GM19463 (cell line): ENCODE data around the gene RPL22.

Experiments
- ATAC-seq: cut with Tn5 transposase; IDR thresholded peaks from one replicate; pipeline ENCODE4 v1.9.1; 2021; ENCODE audit warnings: mild to moderate bottlenecking, moderate library complexity; ENCODE audit not compliant: unreplicated experiment

The RPL22 gene

DNA sequence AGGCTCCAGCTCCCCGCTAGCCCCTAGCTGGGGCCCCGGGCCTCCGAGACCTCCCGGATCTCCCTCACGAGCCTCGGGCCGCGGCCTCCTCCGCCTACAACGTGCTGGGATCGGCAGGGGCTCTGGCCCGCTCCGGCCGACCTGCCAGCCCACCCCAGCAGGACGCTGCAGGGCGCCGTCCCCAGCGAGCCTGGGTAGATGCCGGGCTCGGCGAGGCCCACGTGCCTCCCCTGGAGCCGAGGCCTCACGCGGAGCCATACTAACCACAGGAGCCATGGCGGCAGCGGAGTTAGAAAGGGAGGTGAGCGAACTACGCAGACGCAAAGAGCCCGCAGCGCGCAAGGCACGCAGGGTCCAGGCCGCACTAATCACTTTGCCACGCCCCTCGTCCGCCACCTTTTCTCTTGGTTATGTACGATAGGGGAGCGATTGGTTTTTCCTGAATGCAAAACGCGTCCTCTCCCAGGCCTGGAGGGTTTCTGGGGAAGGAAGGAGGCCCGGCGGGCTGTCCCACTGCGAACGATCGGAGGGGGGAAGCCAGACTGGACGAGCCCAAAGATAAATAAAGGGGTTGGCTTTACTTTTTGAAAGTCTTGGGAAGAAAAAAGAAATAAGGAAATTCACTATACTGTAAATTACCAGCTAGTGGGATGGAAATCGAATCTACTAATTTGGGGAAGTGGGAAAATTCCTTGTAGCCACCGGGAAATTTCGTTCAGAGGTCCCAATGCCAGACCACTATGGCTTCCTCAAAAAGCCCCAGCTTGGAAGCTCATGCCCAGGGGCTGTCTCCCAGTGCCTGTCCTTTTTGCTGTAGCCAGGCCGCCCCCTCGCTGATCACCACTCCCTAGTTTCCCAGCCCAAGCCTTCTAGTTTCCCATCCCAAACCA, at the start of gene RPL22:
RPL22 (minus strand) TSS at position 298 of the 890 bp plus-strand sequence; CDS start at position 276, 22 bp downstream.
- peak; percentile 98 for ATAC-seq

DNA sequence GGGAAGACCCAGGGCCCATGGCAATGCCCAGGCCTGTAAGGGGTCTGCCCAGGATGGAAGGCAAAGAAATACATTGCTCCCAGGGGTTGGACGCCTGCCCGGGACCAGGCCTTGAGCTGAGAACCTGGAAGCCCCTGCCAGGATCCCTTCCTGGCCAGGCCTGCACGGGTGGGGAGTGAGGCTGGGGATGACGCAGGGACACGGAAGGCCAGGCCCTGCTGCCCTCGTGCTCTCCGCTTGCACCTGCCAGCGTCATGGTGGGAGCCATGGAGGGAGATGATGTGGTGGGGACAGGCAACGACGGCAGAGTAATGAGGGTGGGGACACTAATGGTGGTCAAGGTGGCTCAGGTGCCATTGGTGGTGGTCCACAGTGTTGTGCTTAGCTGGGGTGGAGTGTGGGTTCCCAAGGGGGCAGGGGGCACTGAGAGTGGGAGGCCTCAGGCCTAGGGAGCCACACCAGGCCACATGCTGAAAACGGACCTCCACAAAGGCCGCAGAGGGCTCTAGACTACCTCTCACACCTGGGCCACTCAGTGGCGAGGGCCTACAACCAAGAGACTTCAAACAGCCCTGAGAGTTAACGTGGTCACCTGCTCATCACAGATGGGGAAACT, 48.9 kb upstream of the RPL22 start:
- ATAC-seq, result no peak

DNA sequence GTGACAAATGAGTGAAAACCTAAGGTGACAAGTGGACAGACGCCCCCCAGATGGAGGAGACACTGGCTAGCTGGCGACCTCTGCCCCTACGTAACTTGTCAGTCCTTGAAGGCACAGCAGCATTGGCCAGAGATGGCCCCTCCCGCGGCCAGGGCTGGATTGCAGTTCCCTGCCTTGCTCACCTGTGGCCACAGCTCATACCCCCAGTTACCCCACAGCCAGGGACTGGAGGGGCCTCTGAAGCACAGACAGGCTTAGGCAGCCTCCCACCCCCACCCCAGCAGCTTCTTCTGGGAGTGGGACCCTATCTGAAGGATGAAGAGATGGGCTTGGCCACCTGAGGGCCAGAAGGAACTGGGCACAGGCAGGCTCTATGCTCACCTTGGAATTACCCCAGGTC, 48.3 kb upstream of the RPL22 start:
- no peak for ATAC-seq

DNA sequence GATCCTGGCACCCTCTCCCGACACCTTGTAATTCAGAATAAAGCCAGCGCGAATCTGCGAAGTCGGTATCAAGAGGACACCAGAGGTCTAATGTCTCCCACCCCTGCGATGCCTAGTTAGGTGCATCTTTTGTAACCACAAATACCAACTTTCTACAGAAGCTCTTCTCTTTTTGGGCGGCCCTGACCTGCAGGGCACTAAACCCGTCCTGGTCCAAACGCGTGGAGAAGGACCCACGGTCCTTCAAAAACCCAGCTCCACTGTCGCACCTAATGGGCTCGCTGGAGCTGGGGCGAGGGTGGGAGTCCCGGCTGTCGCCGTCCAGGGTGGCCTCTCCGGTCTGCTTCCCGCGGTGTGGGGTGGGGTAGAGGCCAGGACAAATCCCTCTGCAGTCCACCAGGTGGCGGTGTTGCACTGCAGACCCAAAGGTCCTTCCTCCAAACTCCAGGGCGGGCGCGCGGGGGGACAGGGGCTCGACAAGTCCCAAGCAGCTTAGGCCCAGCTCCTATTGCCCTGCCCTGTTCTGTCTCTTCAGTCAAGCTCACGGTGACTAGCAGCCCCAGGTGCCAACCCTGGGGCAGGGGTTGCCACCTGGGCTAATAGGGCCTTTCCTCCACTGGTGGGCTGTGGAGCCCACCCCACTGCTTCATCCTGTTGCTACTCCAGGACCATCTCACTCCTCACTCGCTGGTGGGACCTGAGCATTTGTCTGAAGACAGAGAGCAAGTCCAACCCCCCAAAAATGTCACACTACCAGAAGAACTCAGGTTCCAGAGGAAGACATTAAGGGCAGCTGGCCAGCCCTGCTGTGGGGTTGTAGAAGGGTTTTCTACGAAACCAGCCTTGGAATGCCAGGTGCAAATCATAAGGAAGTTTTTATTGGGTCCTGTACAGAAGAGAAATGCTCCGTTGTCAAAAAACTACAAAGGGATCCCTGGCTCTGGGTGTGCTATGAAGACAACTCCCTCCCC, 47.4 kb upstream of the RPL22 start:
- no peak for ATAC-seq

DNA sequence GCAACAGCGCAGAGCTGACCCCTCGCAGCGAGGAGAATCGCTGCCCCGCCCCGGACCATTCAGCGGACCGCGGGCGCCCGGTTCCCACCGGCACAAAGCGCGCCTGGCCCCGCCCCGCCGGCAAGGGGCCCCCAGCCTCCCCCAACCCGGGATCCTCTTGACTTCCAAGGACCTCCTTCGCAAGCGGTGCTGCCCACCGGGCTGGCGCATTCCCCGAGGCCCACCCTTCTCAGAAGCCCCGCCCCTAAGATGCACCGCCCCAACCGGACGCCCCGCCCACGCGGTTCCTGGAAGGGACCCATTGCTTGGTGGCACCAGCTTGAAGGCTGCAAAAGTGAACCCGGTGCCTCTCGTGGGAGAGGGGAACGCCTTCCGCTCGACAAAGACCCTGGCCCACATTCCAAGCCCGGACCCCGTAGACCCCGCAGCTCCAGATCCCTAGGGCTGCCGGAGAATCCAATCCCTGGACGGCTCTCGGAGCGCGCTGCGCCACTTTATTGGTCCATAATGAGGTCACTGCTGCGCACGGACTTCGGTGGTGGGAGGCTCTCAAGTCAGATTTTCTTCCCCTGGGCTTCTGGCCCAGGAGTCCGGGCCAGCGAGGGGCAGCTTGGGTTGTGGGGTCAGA, 46.6 kb upstream of the RPL22 start:
- ATAC-seq, result no peak

DNA sequence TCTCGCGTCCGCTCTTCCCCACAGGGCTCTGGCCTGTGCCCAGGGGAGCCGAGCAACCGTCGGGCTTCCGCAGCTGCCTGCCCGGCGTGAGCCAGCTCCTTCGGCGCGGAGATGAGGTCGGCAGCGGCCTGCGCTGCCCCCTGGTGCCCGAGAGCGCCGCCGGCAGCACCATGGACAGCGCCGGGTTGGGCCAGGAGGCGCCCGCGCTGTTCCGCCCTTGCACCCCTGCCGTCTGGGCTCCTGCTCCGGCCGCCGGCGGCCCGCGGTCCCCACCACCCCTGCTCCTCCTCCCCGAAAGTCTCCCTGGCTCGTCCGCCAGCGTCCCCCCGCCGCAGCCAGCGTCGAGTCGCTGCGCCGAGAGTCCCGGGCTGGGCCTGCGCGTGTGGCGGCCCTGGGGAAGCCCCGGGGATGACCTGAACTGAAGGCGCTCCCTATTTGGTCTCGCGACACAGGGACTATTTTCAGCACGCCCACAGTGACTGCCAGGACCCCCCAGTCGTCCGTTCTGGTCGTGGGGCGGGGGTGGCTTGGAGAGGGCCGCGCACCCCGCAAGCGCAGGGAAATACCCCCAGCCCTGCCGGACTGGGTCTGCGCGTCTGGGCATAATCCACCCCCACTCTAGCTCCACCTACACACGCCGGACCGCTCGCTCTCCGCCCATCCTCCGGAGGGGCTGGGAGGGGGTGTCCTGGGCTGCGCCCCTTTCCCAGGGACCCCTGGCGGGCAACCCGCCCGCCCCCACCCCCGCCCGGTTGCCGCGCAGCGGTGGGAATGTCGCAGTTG, 45.9 kb upstream of the RPL22 start:
- ATAC-seq, result peak; percentile 44

DNA sequence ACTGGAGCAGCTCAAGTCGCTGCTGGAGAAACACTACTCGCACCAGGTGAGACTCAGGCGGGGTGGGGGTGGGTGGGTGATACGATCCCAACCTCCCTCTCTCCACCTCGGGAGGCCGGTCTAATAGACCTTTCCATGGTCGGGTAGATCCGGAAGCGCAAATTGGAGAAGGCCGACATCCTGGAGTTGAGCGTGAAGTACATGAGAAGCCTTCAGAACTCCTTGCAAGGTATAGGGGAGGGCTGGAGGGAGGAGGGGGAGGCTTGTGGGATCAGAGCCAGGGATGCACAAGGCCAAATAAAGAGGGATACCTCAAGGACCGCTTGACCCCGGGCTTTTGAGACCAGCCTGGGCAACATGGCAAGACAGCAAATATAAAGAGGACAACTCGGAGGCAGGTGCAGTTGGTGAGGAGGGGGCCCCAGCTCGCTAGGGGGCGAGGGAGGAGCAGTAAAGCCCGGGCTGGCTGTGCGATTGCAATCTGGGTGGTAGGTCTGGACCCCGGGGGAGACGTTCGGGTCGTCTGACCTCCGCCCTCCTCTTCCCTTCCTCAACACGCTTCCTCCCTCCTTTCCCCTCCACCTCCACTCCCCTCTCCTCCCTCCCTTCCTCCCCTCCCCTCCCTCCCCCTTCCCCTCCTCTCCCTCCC, 45.1 kb upstream of the RPL22 start:
- no peak for ATAC-seq

DNA sequence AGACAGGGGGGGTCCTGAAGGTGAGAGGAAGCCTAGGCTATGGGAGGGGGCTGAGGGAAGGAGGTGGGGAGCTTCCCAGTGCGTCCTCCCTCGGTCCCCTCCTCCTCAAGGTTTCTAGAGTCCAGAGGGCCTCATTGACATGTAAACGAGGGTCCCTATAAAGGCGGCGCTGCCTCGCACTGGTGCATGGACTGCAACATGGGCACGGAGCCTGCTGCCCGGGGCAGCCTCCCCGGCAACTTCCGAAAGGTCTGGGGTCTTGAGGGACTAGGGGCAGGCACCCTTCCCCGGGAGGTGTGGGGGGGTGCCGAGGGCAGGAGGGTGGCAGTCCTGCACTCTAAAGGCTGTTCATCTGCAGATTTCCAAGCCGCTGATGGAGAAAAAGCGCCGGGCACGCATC, 44.6 kb upstream of the RPL22 start, which contains the start of gene HES3:
HES3 (plus strand) TSS at position 187 of the 400 bp plus-strand sequence; CDS start at position 374, 187 bp downstream.
- ATAC-seq, result no peak

DNA sequence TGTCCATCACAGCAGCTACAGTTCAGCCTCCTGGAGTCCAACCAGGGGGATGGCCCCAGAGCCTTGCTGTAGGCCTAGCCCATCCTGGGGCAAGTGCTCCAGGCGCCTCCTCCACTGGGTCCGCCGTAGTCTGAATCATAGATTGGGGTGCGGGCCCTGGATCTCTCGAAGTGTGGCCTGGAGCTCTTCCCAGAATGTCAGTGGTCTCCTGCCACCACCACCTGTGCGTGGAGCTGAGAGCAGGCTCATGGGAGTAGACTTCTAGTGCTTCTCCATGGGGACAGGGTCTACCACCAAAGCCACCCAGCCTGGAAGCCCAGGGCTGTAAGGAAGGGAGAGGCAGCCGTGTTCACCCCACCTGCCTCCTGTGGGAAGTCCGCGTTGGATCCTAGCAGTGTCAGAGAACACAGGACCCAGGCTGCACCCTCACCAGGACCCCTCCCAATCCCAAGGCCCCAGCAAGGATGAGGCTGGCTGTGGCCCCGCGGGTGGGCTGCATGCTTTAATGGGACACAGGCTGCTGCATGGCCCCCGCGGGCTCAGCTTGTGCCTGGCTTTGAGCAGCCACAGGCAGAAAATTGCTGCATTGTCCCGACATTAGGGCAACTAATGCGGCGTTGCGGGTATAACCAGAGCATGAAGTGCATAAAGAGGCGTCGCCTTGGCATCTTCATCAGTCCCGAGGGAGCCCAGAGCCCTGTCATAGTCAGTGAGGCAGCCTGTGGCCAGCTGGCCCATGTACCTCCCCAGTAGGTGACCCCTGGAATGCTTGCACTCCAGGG, 43.8 kb upstream of the RPL22 start:
- ATAC-seq, result no peak

DNA sequence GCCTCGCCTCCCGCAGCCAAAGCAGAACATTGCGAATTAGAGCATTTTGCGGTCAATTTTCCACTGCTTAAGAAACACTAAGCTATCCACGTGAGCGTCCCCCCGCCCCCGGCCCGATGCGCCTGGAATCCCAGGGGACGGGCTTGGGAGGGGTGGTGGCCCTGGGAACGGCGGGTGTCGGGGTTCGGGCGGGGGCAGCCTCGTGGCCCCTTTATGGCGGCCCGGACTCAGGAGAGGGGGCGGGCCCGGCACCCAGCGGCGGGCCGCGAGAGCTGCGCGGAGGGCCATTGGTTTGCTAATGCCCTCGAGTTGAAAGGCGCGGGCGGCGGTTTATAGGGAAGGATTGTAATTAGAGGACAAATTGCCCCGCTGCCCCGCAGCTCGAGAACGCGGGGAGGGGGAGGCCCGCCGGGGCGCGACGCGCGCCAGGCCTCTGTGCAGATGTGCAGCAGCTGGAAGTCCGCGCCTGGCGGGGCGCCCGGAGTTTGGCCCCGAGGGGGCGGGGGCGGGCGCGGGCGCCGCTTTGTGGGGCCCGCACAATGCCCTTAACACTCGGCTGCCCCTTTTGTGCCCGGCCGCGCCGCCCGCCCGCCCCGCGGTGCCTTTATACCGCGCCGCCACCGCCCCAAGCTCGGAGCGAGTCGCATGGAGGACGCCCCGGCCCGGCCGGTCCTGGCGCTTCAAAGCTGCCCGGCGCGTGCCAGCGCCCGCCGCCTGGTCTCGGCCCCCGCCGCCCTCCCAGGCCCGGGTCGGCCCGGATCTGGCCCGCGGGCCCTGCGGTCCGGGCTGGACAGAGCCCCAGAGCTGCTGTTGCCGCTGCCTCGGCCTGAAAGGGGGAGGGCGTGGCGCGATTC, 42.7 kb upstream of the RPL22 start:
- no peak for ATAC-seq

DNA sequence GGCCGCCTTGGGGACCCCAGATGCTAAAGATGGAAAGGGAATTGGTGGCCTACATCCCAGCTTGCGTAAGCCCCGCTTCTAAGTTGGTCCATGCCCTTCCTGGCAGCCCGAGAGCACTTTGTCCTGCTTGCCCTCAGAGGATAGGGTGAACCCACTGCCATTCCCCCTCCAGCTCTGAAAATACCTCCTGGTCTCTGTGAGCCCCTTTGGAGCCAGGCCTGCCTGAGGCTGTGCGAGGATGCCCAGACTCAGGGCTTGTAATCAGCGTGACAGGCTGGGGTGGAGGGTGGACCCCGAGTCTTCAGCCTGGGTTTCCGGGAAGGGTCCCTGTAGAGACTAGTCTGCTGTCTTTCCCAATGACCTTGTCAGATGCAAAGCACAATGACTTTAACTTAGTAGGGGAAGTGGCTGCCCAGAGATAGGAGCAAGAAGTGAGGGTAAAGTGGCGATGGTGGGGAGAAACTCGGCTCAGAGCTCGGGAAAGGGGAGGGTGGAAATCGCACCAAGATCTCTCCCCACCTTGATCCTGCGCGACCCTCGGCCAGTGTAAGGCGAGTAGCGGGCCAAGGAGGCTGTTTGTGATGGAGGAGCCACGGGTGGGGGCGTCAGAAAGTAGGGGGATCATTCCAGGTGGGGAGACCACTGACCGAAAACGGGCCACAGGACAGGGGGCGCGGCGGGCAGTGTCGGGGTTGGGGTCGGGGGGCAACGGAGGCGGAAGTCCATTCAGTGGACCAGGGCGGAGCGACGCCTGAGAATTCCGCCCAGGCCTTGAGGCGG, 41.9 kb upstream of the RPL22 start:
- no peak for ATAC-seq

DNA sequence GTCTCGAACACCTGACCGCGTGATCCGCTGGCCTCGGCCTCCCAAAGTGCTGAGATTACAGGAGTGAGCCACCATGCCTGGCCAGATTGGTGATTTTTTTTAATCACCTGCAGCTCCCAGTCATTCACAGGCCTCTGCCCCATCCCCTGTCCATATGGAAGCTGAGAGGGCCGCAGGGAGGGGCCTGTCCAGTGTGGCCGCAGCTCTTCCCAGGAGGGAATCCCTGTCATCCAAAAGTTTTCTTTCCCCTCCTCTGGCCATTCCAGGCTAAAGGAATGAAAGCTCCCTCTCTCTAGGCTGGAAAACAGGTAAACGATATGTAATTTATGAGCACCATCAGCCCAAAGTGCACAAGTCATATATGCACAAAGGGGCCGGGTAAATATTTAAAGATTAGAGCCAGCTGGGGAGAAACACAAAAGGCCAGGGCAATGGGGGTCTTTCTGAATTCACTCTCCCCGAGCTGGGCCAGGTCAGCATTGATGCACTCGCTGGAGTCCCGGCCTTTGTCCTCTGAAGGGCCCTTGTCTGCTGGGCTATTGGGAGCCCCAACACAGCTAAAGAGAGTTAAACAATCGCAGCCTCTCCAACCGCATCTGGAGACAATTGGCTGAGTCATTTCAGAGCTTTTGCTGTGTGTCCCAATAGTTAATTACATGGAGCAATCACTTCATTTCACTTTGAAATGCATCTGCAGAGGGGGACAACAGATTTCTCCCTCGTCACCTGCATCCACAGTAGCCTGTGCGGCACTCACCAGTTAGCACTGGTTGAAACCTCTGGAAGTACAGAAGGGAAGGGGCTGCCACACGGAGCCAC, 40.8 kb upstream of the RPL22 start:
- ATAC-seq, result no peak

DNA sequence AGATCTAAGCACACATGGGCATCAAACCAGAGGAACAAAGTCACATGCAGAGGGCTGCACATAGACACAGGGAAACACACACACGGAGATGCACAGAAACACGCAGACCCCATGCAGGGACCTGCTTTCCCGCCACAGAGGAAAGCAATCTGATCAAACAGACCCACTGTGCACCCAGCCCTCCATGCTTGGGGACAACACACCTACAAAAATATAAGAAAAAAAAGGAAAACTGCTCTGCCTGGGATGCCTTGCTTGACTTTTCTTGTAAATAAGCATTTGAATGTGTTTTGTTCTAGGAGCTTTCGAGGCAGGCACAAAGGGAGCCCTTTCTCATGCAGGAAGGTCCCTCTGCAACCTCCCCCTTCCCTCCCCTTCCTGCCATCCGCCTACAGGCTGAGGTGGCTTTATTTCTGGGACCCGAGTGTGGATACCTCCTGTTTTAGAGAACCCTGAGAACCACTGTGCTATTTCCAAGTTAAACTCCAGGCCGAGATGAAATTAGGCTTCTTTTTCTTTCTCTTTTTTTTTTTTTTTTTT, 39.9 kb upstream of the RPL22 start:
- no peak for ATAC-seq

DNA sequence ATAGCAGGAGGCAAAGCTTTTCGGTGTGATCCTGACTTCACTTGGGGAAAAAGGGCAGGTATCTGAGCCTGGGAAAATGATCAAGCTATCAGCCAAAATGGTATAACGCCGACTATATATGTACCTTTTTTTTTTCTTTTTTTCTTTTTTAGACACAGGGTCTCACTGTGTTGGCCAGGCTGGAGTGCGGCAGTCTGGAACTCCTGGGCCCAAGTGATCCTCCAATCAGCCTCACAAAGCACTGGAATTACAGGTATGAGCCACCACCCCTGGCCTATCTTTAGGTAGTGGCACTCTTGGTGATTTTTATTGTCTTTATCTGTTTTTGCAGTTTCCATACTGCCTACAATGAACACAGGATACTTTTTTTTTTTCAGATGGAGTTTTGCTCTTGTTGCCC, 37.7 kb upstream of the RPL22 start:
- ATAC-seq, result no peak

DNA sequence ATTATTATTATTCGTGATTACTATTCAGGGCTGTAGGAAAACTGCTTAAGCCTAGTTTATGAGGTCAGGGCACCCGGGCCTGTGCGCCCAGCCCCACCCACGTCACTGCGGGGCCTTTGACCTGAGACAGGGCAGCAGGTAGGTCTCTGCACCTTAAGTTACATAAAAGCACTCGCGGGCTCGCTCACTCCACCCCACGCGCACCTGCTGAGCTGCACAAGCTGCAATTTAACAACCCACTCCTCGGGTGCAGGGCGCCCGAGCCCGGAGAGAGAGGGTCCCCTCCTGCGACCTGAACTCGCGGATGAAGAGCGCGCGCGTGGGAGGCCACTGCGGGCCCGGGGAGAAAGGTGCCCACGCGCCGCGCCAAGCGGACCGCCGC, 35.9 kb upstream of the RPL22 start:
- ATAC-seq, result peak; percentile 11
